Germinal center (tissue), 1 donor: Measurements from ENCODE around the gene ANKRD17.

ENCODE experiments used
- DNase-seq: peaks from one replicate; pipeline ENCODE4 v3.0.0; 2012; ENCODE audit warnings: mixed read lengths, low spot score

ANKRD17 gene

GRCh38 chr4:73103799-73104503 is 154.6 kb downstream of the ANKRD17 start:
- DNase-seq = no peak

DNA sequence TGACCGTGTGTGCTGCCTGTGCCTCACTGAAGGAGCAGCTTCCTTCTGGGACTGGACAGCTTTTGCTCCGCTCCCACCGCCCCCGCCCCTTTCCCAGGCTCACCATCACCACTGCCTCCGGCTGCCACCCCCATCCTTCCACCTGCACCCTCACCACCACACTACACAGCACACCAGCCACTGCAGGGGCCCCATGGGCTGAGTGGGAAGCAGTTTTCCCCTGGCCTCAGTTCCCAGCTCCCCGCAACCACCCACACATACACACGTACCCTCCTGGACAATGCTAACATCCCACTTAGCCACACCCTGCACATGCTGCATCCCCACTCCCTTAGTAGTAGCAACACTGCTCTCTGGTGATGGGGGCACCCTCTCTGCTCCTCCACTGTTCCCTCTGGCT is 159.5 kb downstream of the ANKRD17 start:
- no peak for DNase-seq

GRCh38 chr4:73098713-73099112 is 159.9 kb downstream of the ANKRD17 start:
- DNase-seq = no peak

DNA sequence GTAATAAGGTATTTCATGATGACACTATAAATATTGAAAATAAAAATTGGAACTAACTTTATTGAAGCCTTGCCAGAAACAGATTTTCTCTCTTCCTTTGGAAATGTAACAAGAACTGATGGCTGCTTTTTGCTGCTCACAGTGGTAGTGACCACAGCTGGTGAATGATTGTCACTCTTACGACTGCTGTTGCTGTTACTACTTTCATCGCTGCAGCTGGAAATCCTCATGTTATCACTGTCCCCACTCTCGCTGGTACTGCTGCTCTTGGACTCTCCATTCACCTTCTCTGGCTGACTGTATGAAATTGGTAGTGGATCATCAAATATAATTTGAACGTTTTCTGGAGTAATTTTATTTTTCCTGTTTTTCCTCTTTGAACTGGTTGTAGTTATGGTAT is 160.6 kb downstream of the ANKRD17 start:
- no peak for DNase-seq

DNA sequence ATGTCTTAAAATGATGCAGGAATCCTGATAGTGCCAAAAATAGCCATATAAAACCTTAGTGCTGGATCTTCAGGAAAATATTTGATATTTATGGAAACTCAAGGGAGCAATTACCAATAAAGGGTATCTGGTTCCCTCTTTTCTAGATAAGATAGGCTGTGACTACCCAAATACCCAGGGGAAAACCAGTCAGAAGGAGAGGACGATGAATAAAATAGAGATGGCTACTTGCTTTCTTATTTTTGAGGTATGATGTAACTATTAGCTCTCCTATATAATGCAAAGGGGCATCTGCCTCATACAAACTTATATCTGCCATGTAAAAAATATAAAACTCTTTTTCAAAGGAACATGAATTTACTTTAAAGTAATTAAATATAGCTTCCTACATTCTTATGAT is 165.7 kb downstream of the ANKRD17 start:
- no peak for DNase-seq

DNA sequence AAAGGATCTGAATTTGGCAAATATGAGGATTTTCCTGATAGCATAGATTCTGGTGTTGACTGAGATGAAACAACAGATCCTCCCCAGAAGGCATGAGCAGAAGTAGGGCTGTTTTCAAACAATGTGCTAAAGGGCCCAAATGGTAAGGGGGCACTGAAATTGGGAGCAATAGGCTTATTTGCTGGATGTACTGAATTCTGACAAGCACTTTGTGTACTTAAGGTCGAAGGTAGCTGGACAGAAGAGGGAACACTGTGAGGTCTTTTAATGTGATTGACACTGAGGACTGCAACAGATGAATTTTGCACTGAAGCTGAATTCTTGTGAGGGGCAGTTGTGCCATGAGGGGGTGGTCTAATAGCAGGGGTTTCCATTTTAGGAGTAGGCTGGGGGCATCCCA is 167.9 kb downstream of the ANKRD17 start:
- DNase-seq = no peak

GRCh38 chr4:73087871-73088270 is 170.7 kb downstream of the ANKRD17 start:
- DNase-seq = no peak

DNA sequence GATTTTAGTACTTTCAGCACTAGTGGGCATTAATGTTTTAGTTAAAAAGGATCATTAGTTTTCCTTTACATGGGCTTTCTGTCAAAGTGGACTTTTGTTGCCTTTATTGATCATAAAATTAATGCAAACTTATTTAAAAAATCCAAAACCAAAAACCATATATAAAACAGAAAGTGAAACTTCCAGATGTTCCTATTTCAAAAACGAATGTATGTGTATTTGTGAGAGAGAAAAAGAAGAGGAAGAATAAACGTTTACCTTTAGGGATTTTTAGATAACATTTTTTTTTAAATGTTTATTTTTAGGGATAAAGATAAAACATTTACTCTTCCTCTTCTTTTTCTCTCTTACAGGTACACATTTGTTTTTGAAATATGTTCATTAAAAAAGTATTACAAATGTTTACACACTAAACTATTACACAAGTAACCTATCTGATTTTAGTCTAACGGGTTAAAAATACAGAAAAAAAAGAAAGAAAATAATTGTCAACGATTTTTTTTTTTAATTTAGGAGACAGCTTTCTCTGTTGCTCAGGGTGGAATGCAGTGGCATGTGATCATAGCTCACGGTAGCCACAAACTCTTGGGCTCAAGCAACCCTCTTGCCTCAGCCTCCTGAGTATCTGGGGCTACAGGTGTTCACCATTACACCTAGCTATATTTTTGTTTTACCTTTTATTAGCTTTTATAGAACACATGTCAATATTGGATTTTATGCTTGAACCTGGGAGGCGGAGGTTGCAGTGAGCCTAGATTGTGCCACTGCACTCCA is 172.3 kb downstream of the ANKRD17 start:
- no peak for DNase-seq

GRCh38 chr4:73080789-73081188 is 177.8 kb downstream of the ANKRD17 start:
- DNase-seq = no peak

DNA sequence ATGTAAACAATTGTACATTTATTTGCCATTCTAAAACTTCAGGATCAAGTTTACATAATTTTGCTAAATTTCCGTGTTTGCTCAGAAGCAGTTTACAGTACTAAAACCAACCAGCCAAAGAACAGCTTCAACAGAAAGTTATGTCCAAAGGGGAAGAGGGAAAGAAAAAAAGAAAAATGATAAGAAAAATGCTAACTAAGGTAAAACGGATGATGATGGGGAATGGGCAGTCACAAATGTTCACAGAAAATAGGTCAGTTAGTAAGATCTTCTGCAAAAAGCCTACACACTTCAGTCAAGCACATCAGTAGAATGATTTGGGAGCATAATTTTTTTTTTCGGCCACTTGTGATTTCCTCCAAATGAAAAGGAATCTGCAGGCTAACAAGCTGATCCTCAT is 182.8 kb downstream of the ANKRD17 start:
- no peak for DNase-seq

DNA sequence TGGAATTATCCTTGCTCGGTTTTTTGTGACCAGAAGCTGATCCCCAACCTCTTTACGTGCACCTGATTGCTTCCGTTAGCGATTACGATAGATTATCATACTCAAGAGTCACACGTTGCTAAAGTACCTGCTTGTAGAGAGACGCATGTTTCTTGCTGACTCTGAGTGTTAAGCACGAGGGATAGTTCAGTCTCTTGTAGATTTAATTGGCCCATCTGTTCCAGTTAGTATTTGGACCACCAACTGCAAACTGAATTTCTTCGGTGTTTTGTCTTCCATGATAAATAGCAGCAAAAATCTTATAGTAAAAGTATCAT is 188.6 kb downstream of the ANKRD17 start:
- DNase-seq = no peak

- peak; percentile 94 for DNase-seq
Observed at GRCh38 chr4:73069338-73070073, 189.1 kb downstream of the ANKRD17 start, which contains the start of gene COX18. Gene COX18 (minus strand): TSS chr4:73069716. CDS start chr4:73069649, 67 bp downstream.

DNA sequence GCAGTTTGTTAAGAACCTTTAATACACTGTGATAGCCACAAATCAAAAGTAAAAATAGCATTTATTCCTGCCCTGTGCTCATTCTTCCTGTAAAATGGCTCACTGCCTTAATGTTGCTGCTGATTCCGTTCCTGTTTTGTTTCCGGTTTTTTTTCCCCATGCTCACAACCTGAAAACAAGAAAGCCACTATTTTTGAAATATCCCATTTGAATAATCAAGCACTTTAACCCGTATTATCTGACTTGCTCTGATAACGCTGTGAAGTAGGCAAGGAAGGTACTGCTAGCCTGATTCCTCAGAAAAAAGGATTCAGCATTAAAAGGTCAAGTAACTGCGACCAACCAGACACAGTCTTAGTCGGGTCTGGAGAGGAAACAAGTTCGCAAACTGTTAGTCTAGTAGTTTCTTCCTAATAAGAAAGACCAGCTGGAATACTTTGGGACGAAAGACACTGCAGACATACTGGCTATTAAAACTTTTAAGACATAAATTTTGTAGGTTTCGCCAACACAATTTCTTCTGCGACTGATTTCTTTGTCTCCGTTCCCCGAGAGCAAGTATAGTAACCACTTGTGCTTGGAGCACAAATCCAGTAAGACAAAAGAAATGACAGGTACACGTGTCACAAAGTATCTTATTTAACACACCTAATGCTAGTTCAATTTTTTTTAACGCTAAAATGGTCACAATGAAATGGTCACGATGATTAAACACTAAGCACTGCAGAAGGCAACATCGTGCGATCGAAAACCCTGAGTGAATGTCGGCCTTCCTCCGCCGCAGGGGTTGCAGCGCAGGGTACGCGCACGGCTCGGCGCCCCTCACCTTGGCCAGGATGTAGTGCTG is 189.9 kb downstream of the ANKRD17 start:
- DNase-seq = peak; percentile 15

DNA sequence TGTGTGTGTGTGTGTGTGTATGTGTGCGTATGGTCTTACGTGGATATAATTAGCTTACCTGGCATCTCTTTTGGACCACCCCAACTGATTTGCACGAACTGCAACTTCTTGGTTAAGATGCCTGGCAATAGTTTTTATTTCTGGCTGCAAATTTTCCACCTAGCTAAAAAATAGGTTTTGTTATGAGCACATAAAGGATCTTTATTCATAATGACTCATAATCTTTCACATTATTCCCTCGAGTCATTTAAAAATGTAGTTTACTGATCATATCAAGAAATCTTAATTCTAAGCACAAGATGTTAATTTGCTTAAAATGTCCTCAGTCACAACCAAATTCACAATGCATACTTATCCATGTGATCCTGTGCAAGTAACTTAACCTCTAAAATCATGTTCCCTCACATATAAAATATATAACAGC is 190.6 kb downstream of the ANKRD17 start:
- no peak for DNase-seq

GRCh38 chr4:73066928-73067327 is 191.7 kb downstream of the ANKRD17 start:
- no peak for DNase-seq

- no peak for DNase-seq
Observed at GRCh38 chr4:73066445-73066844, 192.2 kb downstream of the ANKRD17 start.

DNA sequence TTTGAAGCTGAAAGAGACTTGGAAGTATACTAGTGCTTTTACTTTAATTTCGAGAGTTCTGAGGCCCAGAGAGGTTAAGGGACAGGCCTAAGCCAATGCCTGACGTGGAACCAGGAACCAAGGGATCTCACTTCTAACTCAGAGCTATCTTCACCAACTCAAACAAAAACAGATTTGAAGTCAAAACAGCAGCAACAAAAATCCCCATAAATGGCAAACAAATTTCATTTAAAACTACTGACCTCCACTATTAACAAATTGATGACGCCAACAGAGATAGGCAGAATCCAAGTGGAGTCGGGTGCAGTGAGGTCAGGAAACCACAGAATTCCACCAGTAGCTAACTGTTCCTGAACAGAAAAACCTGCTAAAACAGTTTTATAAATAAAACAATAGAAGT is 194.1 kb downstream of the ANKRD17 start:
- DNase-seq = no peak

GRCh38 chr4:73055241-73055897 is 203.2 kb downstream of the ANKRD17 start:
- DNase-seq = no peak

DNA sequence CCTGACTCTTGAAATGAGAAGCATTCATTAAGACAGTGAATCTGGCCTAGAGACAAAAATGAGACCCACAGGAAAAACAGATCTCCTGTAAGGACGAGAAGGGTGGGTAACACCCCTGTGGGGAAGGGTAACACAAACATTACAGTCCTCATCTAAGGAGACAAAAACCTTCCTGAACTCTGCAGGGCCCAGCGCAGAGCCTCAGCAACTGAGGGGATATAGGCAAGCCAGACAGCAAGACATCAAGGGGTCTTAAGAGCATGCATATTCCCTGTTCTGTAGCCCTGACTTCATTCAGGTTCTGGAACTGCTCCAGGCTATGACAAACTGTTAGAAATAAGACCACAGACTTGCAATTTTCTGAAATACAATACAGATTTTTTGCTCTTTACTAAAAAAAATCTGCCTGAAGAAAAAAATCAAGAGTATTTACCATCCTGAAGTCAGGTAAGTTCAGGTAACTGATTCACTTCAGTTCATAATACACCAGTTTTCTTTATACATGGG is 204.6 kb downstream of the ANKRD17 start:
- no peak for DNase-seq

GRCh38 chr4:73053076-73053475 is 205.5 kb downstream of the ANKRD17 start:
- DNase-seq = no peak

DNA sequence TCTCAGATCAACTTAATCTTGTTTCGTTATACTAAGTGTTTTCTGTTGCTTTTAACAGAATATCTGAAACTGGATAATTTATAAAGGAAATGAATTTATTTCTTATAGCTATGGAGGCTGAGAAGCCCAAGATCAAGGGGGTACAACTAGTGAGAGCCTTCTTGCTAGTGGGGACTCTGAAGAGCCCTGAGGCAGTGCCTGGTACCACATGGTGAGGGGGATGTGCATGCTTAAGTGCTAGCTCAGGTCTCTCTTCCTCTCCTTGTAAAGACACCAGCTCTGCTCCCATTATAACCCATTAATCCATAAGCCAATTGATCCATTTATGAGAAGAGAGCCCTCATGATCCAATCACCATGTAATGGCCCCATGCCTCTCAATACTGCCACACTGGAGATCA is 207.0 kb downstream of the ANKRD17 start:
- no peak for DNase-seq
